GM12801 (cell line): ENCODE results near the gene L2HGDH.

ENCODE experiments used
- TF ChIP-seq, protein P1 (sequence below): IDR thresholded peaks from one replicate; pipeline ENCODE4 v1.5.1; 2011; ENCODE audit warnings: control low read depth; ENCODE audit not compliant: insufficient read length; ENCODE audit errors: extremely low read depth

The L2HGDH gene

DNA sequence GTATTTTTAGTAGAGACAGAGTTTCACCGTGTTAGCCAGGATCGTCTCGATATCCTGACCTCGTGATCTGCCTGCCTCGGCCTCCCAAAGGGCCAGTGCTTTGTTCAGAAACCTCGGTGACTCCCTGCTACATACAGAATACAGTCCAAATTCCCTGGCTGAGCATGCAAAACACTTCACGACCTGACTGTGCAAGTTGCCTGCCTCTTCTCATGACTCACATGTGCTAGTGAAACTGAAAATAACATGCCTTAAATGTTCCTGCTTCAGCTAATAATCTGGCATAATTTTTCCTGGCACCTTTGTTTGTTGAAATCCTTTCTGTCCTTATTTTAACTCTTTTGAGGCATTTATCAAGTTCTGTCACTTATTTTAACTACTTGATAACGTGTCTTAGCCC is 8.3 kb upstream of the L2HGDH start:
- TF ChIP-seq, protein P1, sequence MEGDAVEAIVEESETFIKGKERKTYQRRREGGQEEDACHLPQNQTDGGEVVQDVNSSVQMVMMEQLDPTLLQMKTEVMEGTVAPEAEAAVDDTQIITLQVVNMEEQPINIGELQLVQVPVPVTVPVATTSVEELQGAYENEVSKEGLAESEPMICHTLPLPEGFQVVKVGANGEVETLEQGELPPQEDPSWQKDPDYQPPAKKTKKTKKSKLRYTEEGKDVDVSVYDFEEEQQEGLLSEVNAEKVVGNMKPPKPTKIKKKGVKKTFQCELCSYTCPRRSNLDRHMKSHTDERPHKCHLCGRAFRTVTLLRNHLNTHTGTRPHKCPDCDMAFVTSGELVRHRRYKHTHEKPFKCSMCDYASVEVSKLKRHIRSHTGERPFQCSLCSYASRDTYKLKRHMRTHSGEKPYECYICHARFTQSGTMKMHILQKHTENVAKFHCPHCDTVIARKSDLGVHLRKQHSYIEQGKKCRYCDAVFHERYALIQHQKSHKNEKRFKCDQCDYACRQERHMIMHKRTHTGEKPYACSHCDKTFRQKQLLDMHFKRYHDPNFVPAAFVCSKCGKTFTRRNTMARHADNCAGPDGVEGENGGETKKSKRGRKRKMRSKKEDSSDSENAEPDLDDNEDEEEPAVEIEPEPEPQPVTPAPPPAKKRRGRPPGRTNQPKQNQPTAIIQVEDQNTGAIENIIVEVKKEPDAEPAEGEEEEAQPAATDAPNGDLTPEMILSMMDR: no peak

DNA sequence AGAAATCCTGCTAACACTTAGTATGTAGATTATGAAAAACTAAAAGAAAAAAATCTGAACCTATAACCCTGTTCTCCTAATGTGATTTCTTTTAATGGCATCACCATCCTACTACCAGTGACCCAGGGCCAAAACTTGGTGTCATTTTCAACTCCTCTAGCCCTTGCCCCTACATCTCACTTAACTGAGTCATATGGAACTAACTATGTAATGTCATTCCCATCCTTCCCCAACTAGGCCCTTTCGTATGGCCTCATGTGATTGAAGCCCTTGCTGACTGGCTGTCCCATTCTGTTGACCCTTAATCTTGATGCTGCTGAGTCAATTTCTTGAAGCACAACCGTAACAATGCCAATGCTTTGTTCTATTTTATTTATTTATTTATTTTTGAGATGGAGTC is 7.7 kb upstream of the L2HGDH start:
- TF ChIP-seq, protein P1: no peak

DNA sequence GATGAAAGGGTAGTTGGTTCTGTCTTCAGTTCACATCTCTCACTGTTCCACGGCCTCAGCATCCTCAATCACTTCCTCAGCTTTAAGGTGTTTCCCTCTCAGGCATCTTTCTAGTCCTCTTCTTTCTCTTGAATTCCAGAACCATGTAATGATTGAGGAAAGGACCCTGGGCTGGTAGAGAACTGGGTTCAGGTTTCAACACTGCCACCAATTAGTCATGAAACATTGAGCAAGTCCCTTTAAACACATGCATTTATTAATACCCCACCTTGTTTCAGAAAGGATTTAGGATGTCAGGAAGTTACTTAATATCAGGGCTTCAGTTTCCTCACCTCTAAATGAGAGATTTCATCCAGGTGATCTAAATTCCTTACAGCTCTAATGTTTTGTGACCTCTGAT is 7.3 kb upstream of the L2HGDH start:
- TF ChIP-seq, protein P1: no peak

DNA sequence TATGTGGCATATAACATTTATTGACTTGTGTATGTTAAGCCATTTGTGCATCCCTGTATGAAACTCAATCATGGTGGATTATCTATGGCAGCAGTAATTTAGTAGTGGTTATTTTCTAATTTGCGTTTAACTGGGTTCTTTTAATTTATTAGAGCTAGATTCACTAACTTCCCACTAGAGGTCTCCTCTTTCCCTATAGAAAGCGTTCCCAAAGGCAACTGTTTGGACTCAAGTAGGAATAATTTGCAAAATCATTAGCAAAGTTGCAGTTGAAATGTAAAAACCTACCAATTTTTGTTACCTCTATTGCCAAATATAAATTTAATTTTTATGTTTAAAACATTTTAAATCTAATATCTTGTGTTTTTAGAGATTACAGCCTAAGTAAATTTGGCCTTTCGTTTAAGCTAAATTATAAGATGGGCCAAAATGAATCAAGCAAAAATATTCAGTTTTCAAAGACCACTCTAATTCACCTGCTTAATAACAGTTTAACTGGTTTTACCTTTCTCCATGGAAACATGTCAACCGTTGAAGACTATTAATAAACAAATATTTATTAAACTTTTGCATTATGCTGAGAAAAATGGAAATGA is 6.1 kb upstream of the L2HGDH start:
- TF ChIP-seq, protein P1: no peak

DNA sequence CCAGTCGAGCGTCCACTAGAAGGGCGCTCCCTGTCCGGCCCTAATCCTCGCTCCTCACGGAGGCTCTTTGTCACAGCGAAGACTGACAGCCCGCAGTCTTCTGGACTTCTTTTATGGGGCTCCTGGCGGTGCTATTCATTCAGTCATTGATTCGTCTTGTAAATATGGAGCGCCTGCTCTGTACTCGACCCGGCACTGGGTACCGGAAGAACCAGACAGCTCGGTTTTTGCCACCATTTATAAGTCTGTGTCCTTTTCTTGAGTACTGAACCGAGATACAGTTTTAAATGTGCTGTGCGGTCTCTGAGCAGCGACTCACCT is 665 bp upstream of the L2HGDH start:
- TF ChIP-seq, protein P1: no peak

DNA sequence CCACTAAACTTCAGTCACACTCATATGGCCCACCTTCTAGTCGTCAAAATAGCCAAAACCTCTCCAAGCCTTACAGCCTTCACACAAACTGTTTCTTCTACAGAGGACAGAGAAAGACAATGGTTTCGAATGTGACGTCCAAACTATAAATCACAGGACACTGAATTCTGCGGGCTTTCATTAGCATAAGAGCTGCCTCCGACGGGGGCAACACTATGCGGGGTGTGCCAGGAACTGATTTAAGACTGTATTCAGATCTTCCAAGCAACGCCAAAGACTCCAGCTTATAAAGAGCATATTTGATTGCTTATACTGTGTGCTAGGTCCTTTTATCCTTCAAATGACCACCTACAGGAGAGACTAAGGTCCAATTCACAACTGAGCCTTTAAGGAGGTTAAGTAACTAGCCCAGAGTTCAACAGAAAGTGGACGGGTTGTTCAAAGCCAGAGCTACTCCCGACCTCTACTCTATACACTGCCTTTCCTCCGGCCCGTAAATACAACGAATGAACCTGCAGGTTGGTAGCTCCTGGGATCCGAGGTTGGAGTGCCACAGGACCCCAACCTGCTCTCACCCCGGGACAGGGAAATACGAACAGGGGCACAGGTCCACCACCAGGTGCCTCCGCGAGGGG is 575 bp downstream of the L2HGDH start:
- TF ChIP-seq, protein P1: no peak

DNA sequence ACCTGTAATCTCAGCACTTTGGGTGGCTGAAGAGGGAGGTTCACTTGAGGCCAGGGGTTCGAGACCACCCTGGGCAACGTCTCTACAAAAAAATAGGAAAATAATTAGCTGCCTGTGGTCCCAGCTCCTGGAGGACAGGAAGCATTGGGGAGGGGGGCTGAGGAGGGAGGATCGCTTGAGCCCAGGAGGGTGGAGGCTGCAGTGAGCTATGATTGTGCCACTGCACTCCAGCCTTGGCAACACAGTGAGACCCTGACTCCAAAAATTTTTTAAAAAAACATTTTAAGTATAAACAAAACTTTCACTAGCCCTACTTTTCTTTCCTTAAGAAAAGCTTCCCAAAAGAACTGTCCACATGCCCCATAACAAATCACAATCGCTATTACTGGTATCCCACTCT is 1.6 kb downstream of the L2HGDH start:
- TF ChIP-seq, protein P1: no peak

DNA sequence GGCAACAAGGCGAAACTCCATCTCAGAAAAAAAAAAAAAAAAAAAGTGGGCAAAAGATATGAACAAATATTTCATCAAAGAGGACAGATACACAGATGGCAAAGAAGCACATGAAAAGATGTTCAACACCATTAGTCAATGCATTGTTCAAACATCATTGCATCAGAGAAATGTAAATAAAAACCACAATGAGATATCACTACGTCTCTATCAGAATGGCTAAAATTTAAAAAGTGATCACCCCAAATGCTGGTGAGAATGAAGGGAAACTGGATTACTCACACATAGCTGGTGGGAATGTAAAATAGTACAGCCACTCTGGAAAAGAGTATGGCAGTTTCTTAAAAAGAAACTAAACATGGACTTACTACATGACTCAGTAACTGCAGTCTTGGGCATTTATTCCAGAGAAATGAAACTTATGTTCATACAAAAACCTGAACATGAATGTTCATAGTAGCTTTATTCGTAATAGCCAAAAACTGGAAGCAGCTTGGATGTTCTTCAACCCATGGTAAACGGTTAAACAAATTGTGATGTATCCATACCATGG is 3.6 kb downstream of the L2HGDH start:
- TF ChIP-seq, protein P1: no peak
